ENCODE measurements around the gene MT2A. TPM values are rescaled to one million over a fixed set of nuclear protein-coding genes. Genes with fewer than 3 reads are reported as not detected.

MT2A gene
- total and polyA plus RNA-seq, 2 of the 13 experiments (the other 11 are each of a cell fraction or from before 2014, with no cell fraction given): 135 to 371 TPM

GRCh38 chr16:56610017-56610608, 1.7 kb downstream of the MT2A start (continued):
- TF ChIP-seq SNAPC4 (CRISPR knock-in tag; IDR thresholded peaks at IDR 0.05) (no peak), SNRNP70 (IDR thresholded peaks at IDR 0.05; ENCODE audit: low read depth, low read length) (no peak), ZBTB38 (CRISPR knock-in tag; IDR thresholded peaks at IDR 0.05) (0 out of 2 replicates have a peak, but pooled peaks have one; percentile 48), NCOR1 (IDR thresholded peaks at IDR 0.05; ENCODE audit: borderline replicate concordance, low read length) (no peak), TFE3 (CRISPR knock-in tag; IDR thresholded peaks at IDR 0.05) (no peak), ZNF451 (CRISPR knock-in tag; IDR thresholded peaks at IDR 0.05) (no peak), ELF3 (CRISPR knock-in tag; IDR thresholded peaks at IDR 0.05) (no peak), ZNF660 (CRISPR knock-in tag; IDR thresholded peaks at IDR 0.05; ENCODE audit: borderline replicate concordance, low read depth) (no peak), ZNF629 (CRISPR knock-in tag; conservative IDR thresholded peaks at IDR 0.05) (no peak), DRAP1 (CRISPR knock-in tag; IDR thresholded peaks at IDR 0.05) (no peak), ZNF619 (CRISPR knock-in tag; IDR thresholded peaks at IDR 0.05) (no peak; the same call in 1 of the 2 replicates), ASH2L (IDR thresholded peaks at IDR 0.05; ENCODE audit: insufficient read length, low read depth, low read length) (no peak), ZSCAN21 (CRISPR knock-in tag; IDR thresholded peaks at IDR 0.05; ENCODE audit: borderline replicate concordance) (no peak), SALL2 (CRISPR knock-in tag; IDR thresholded peaks at IDR 0.05) (no peak), ZNF570 (CRISPR knock-in tag; IDR thresholded peaks at IDR 0.05; ENCODE audit: borderline replicate concordance) (no peak)
- TF ChIP-seq, protein P1, sequence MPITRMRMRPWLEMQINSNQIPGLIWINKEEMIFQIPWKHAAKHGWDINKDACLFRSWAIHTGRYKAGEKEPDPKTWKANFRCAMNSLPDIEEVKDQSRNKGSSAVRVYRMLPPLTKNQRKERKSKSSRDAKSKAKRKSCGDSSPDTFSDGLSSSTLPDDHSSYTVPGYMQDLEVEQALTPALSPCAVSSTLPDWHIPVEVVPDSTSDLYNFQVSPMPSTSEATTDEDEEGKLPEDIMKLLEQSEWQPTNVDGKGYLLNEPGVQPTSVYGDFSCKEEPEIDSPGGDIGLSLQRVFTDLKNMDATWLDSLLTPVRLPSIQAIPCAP (CRISPR knock-in tag; IDR thresholded peaks at IDR 0.05; ENCODE audit: low read depth): no peak
- TF ChIP-seq, protein P2, sequence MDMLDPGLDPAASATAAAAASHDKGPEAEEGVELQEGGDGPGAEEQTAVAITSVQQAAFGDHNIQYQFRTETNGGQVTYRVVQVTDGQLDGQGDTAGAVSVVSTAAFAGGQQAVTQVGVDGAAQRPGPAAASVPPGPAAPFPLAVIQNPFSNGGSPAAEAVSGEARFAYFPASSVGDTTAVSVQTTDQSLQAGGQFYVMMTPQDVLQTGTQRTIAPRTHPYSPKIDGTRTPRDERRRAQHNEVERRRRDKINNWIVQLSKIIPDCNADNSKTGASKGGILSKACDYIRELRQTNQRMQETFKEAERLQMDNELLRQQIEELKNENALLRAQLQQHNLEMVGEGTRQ (IDR thresholded peaks at IDR 0.05; ENCODE audit: low read depth, low read length): no peak
- TF ChIP-seq, protein P2 (CRISPR knock-in tag; IDR thresholded peaks at IDR 0.05; ENCODE audit: borderline replicate concordance): no peak
- TF ChIP-seq, protein P3, sequence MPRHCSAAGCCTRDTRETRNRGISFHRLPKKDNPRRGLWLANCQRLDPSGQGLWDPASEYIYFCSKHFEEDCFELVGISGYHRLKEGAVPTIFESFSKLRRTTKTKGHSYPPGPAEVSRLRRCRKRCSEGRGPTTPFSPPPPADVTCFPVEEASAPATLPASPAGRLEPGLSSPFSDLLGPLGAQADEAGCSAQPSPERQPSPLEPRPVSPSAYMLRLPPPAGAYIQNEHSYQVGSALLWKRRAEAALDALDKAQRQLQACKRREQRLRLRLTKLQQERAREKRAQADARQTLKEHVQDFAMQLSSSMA (CRISPR knock-in tag; IDR thresholded peaks at IDR 0.05): no peak
